GM23338 (cell line): ENCODE measurements around the gene SEC63. TPM values are rescaled to one million over a fixed set of nuclear protein-coding genes. Genes with fewer than 3 reads are reported as not detected.

ENCODE experiments used
- ATAC-seq: fragments of 200-7000 bp; cut with Tn5 transposase; 3 replicates; pipeline ENCODE4 v1.9.1; 2020
- DNase-seq: peaks from one replicate; pipeline ENCODE4 v3.0.0-alpha.2; 2015; ENCODE audit warnings: low spot score
- H2AFZ ChIP-seq: fragments of 200-600 bp; sonication (generic); 2 replicates; pipeline ENCODE4 v1.8.0; 2016; ENCODE audit warnings: antibody characterized with exemption, mild to moderate bottlenecking, moderate library complexity
- H3F3A ChIP-seq: fragments of 200-600 bp; sonication (generic); replicated peaks from 2 replicates; pipeline ENCODE4 v1.8.0; 2017; ENCODE audit warnings: antibody characterized with exemption, mixed run types, low read depth
- H3K27ac ChIP-seq: fragments of 200-600 bp; sonication (generic); 2 replicates; pipeline ENCODE4 v1.6.1; 2016; ENCODE audit warnings: low read depth
- H3K27me3 ChIP-seq: fragments of 200-600 bp; sonication (generic); 2 replicates; pipeline ENCODE4 v1.8.0; 2016; ENCODE audit warnings: mild to moderate bottlenecking, mixed run types, moderate library complexity; ENCODE audit not compliant: insufficient read depth
- H3K36me3 ChIP-seq: fragments of 200-600 bp; sonication (generic); 2 replicates; pipeline ENCODE4 v1.8.0; 2016; ENCODE audit warnings: mild to moderate bottlenecking; ENCODE audit not compliant: insufficient read depth
- H3K4me1 ChIP-seq: fragments of 200-600 bp; sonication (generic); 2 replicates; pipeline ENCODE4 v1.8.0; 2016; ENCODE audit warnings: mild to moderate bottlenecking, moderate library complexity; ENCODE audit not compliant: insufficient read depth
- H3K4me2 ChIP-seq: fragments of 200-600 bp; sonication (generic); 2 replicates; pipeline ENCODE4 v1.7.1; 2017; ENCODE audit warnings: mixed run types
- H3K4me3 ChIP-seq: fragments of 200-600 bp; sonication (generic); 2 replicates; pipeline ENCODE4 v1.6.1; 2016; ENCODE audit warnings: mixed run types
- H3K79me2 ChIP-seq: fragments of 200-600 bp; sonication (generic); replicated peaks from 2 replicates; pipeline ENCODE4 v1.8.0; 2017; ENCODE audit warnings: mild to moderate bottlenecking; ENCODE audit not compliant: insufficient read depth
- H3K9me2 ChIP-seq: fragments of 200-600 bp; sonication (generic); 2 replicates; pipeline ENCODE4 v1.8.0; 2017; ENCODE audit not compliant: insufficient read depth
- H4K20me1 ChIP-seq: fragments of 200-600 bp; sonication (generic); replicated peaks from 2 replicates; pipeline ENCODE4 v1.8.0; 2017; ENCODE audit warnings: mild to moderate bottlenecking; ENCODE audit not compliant: insufficient read depth
- H3K27ac Mint-ChIP-seq: 2 replicates; pipeline ENCODE4 v1.8.0; 2020; ENCODE audit warnings: inconsistent platforms, mild to moderate bottlenecking, moderate library complexity, mixed read lengths
- H3K27me3 Mint-ChIP-seq: 3 replicates; pipeline ENCODE4 v1.8.0; 2022; ENCODE audit warnings: low read depth, mild to moderate bottlenecking, moderate library complexity, mixed read lengths, inconsistent platforms; ENCODE audit not compliant: insufficient read depth, poor library complexity
- H3K36me3 Mint-ChIP-seq: 3 replicates; pipeline ENCODE4 v1.8.0; 2021; ENCODE audit warnings: low read depth, mild to moderate bottlenecking, inconsistent platforms, moderate library complexity, mixed read lengths
- H3K4me1 Mint-ChIP-seq: 3 replicates; pipeline ENCODE4 v1.8.0; 2020; ENCODE audit warnings: mild to moderate bottlenecking, inconsistent platforms, mixed read lengths
- H3K4me3 Mint-ChIP-seq: 3 replicates; pipeline ENCODE4 v1.8.0; 2021; ENCODE audit warnings: moderate library complexity, mild to moderate bottlenecking, inconsistent platforms, mixed read lengths
- H3K9me3 Mint-ChIP-seq: 3 replicates; pipeline ENCODE4 v1.8.0; 2020; ENCODE audit warnings: moderate library complexity, mild to moderate bottlenecking, inconsistent platforms, mixed read lengths
- CREB1 ChIP-seq: fragments of 250-450 bp; sonication (Bioruptor Pico); IDR thresholded peaks from 2 replicates; pipeline ENCODE4 v1.5.0; 2020; ENCODE audit warnings: low read depth, mild to moderate bottlenecking, moderate library complexity
- EZH2 ChIP-seq: fragments of 200-600 bp; sonication (generic); IDR thresholded peaks from one replicate; pipeline ENCODE4 v1.8.0; 2017; ENCODE audit warnings: antibody characterized with exemption, mild to moderate bottlenecking, low read depth; ENCODE audit not compliant: unreplicated experiment
- EZH2phosphoT487 ChIP-seq: fragments of 200-600 bp; sonication (generic); IDR thresholded peaks from one replicate; pipeline ENCODE4 v1.8.1; 2018; ENCODE audit warnings: antibody characterized with exemption; ENCODE audit not compliant: unreplicated experiment
- JUNB ChIP-seq: IDR thresholded peaks from one replicate; pipeline ENCODE4 v1.6.1; 2016; ENCODE audit warnings: antibody characterized with exemption; ENCODE audit not compliant: unreplicated experiment
- NANOG ChIP-seq: IDR thresholded peaks from 2 replicates; pipeline ENCODE4 v1.6.1; 2016; ENCODE audit warnings: antibody characterized with exemption, borderline replicate concordance
- POLR2AphosphoS5 ChIP-seq: IDR thresholded peaks from 2 replicates; pipeline ENCODE4 v1.6.1; 2016; ENCODE audit warnings: antibody characterized with exemption, low read depth
- STAT1 ChIP-seq: IDR thresholded peaks from one replicate; pipeline ENCODE4 v1.6.1; 2016; ENCODE audit warnings: antibody characterized with exemption; ENCODE audit not compliant: unreplicated experiment
- ZNF114 ChIP-seq: fragments of 250-450 bp; sonication (Bioruptor Pico); IDR thresholded peaks from 2 replicates; pipeline ENCODE4 v1.5.0; 2020; ENCODE audit warnings: mild to moderate bottlenecking, moderate library complexity
- ZNF331 ChIP-seq: fragments of 250-450 bp; sonication (Bioruptor Pico); IDR thresholded peaks from 2 replicates; pipeline ENCODE4 v1.5.0; 2020; ENCODE audit warnings: low read depth, mild to moderate bottlenecking, moderate library complexity
- polyA plus RNA-seq: library from polyadenylated mRNA; unstranded; fragments of >200 nt; fragmentation: Nextera tagmentation; extraction: Ambion mirVana; gene quantifications from 2 replicates; pipeline ENCODE4 v1.2.1, GENCODE V29; 2016
- total RNA-seq: library from RNA; depleted of rRNA; stranded (reverse); fragments of >200 nt; shearing (Covaris generic); gene quantifications from 2 replicates; pipeline ENCODE4 v1.2.3, GENCODE V29; 2014
- TF ChIP-seq, protein P1 (sequence below), 2 experiments: fragments of 200-600 bp in 1 of 2; sonication (generic) in 1 of 2; conservative IDR thresholded peaks; 2 replicates each; pipeline versions ENCODE4 v1.5.1 to v1.6.1; 2016 to 2017; ENCODE audit warnings: antibody characterized with exemption in 2 of 2, low read depth in 2 of 2, mild to moderate bottlenecking in 2 of 2, moderate library complexity in 1 of 2
- TF ChIP-seq, protein P2 (sequence below): IDR thresholded peaks from 2 replicates; pipeline ENCODE4 v1.6.1; 2016; ENCODE audit warnings: antibody characterized with exemption
- TF ChIP-seq, protein P3 (sequence below): IDR thresholded peaks from one replicate; pipeline ENCODE4 v1.6.1; 2018; ENCODE audit warnings: antibody characterized with exemption; ENCODE audit not compliant: unreplicated experiment

SEC63 gene
- total and polyA plus RNA-seq, 2 experiments from 2014 or later = 48.2 to 124 TPM

DNA sequence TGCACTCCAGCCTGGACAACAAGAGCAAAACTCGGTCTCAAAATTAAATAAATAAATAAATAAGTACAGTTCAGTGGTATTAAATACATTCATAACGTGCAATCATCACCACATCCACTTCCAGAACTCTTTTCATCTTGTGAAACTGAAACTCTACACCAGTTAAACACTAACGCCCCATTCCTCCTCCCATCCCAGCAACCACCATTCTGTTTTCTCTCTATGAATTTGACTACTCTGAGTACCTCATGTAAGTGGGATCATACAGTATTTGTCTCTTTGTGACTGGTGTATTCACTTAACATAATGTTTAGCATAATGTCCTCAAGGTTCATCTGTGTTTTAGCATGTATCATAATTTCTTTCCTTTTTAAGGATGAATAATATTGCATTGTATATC, 104.8 kb downstream of the SEC63 start (continued):
- TF ChIP-seq, protein P1, sequence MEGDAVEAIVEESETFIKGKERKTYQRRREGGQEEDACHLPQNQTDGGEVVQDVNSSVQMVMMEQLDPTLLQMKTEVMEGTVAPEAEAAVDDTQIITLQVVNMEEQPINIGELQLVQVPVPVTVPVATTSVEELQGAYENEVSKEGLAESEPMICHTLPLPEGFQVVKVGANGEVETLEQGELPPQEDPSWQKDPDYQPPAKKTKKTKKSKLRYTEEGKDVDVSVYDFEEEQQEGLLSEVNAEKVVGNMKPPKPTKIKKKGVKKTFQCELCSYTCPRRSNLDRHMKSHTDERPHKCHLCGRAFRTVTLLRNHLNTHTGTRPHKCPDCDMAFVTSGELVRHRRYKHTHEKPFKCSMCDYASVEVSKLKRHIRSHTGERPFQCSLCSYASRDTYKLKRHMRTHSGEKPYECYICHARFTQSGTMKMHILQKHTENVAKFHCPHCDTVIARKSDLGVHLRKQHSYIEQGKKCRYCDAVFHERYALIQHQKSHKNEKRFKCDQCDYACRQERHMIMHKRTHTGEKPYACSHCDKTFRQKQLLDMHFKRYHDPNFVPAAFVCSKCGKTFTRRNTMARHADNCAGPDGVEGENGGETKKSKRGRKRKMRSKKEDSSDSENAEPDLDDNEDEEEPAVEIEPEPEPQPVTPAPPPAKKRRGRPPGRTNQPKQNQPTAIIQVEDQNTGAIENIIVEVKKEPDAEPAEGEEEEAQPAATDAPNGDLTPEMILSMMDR (conservative IDR thresholded peaks at IDR 0.05; ENCODE audit: low read depth in 2 of 2) = no peak
- no peak for TF ChIP-seq JUNB
- no peak for TF ChIP-seq POLR2AphosphoS5
- TF ChIP-seq CREB1 = no peak
- no peak for TF ChIP-seq NANOG
- TF ChIP-seq, protein P2, sequence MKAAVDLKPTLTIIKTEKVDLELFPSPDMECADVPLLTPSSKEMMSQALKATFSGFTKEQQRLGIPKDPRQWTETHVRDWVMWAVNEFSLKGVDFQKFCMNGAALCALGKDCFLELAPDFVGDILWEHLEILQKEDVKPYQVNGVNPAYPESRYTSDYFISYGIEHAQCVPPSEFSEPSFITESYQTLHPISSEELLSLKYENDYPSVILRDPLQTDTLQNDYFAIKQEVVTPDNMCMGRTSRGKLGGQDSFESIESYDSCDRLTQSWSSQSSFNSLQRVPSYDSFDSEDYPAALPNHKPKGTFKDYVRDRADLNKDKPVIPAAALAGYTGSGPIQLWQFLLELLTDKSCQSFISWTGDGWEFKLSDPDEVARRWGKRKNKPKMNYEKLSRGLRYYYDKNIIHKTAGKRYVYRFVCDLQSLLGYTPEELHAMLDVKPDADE = no peak
- TF ChIP-seq ZNF114 (CRISPR knock-in tag) = no peak

DNA sequence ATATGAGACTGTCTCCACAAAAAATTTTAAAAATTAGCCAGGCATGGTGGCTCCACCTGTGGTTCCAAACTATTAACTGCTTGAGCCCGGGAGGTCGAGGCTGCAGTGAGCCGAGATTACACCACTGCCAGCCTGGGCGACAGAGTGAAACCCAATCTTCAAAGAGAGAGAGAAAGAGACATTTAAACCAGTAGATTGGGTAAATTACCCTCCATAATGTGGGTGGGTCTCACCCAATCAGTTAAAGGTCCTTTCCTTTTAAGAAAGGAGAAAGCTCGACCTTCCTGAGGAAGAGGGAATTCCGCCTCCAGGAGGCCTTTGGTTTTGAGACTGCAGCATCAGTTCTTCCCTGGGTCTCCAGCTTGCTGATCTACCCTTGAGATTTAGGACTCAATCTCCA, 108.7 kb downstream of the SEC63 start:
- no peak overlapping the region for H3K27ac Mint-ChIP-seq
- peaks cover 2% of the 10 kb centered on the region; the same call in 1 of the 3 replicates for H3K4me1 Mint-ChIP-seq
- peaks cover 10% of the 10 kb centered on the region; the same call in 1 of the 2 replicates for H3K27me3 ChIP-seq
- no peaks in the 10 kb centered on the region for H4K20me1 ChIP-seq
- no peaks in the 10 kb centered on the region for H3K36me3 Mint-ChIP-seq
- no peak overlapping the region for H3K4me3 ChIP-seq
- H3K4me3 Mint-ChIP-seq = no peak overlapping the region
- H3K79me2 ChIP-seq = no peaks in the 10 kb centered on the region
- no peak for ATAC-seq
- H2AFZ ChIP-seq = 0 out of 2 replicates have a peak overlapping the region, but pooled peaks have one; percentile 70
- no peak overlapping the region for H3K27ac ChIP-seq
- peaks cover 16% of the 10 kb centered on the region for H3K27me3 Mint-ChIP-seq
- no peaks in the 10 kb centered on the region for H3K9me3 Mint-ChIP-seq
- DNase-seq = no peak
- no peaks in the 10 kb centered on the region for H3K36me3 ChIP-seq
- no peaks in the 10 kb centered on the region for H3K4me1 ChIP-seq
- no peaks in the 10 kb centered on the region for H3F3A ChIP-seq
- H3K4me2 ChIP-seq = no peak overlapping the region
- no peaks in the 10 kb centered on the region for H3K9me2 ChIP-seq
- TF ChIP-seq, protein P1 (conservative IDR thresholded peaks at IDR 0.05; ENCODE audit: low read depth in 2 of 2) = no peak
- TF ChIP-seq EZH2phosphoT487 (no peak), JUNB (no peak), CREB1 (no peak), EZH2 (no peak), NANOG (no peak), ZNF331 (CRISPR knock-in tag) (no peak), STAT1 (no peak), POLR2AphosphoS5 (no peak)
- TF ChIP-seq, protein P3, sequence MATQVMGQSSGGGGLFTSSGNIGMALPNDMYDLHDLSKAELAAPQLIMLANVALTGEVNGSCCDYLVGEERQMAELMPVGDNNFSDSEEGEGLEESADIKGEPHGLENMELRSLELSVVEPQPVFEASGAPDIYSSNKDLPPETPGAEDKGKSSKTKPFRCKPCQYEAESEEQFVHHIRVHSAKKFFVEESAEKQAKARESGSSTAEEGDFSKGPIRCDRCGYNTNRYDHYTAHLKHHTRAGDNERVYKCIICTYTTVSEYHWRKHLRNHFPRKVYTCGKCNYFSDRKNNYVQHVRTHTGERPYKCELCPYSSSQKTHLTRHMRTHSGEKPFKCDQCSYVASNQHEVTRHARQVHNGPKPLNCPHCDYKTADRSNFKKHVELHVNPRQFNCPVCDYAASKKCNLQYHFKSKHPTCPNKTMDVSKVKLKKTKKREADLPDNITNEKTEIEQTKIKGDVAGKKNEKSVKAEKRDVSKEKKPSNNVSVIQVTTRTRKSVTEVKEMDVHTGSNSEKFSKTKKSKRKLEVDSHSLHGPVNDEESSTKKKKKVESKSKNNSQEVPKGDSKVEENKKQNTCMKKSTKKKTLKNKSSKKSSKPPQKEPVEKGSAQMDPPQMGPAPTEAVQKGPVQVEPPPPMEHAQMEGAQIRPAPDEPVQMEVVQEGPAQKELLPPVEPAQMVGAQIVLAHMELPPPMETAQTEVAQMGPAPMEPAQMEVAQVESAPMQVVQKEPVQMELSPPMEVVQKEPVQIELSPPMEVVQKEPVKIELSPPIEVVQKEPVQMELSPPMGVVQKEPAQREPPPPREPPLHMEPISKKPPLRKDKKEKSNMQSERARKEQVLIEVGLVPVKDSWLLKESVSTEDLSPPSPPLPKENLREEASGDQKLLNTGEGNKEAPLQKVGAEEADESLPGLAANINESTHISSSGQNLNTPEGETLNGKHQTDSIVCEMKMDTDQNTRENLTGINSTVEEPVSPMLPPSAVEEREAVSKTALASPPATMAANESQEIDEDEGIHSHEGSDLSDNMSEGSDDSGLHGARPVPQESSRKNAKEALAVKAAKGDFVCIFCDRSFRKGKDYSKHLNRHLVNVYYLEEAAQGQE = no peak
- TF ChIP-seq, protein P2 = no peak
